GM12878 (cell line): ENCODE measurements around the gene MRPL1.

Experiments used
- ASH2L ChIP-seq: fragments of 300-600, 200-600 bp; sonication (generic); IDR thresholded peaks from 2 replicates; pipeline ENCODE4 v1.6.1; 2017; ENCODE audit warnings: low read depth, mild to moderate bottlenecking, borderline replicate concordance
- BHLHE40 ChIP-seq, 2 experiments: fragments of 450-650 bp in 1 of 2; IDR thresholded peaks; 2 replicates each; pipeline ENCODE4 v1.6.1; 2011 to 2017; ENCODE audit warnings: low read depth in 2 of 2, borderline replicate concordance in 1 of 2, improper control_type of control experiment in 1 of 2, low read length in 1 of 2, mild to moderate bottlenecking in 1 of 2
- CBFB ChIP-seq: IDR thresholded peaks from 2 replicates; pipeline ENCODE4 v1.6.1; 2016; ENCODE audit warnings: antibody characterized with exemption, low read depth
- CTCF ChIP-seq, 3 experiments: IDR thresholded peaks in 2 of 3; conservative IDR thresholded peaks in 1 of 3; 2 replicates each; pipeline ENCODE4 v1.5.1; 2011; ENCODE audit warnings: low read depth in 3 of 3, low read length in 3 of 3, mild to moderate bottlenecking in 3 of 3, control low read depth in 2 of 3, moderate library complexity in 2 of 3, inconsistent platforms in 1 of 3, mixed read lengths in 1 of 3; ENCODE audit not compliant: control insufficient read depth in 2 of 3, insufficient read depth in 1 of 3; ENCODE audit errors: extremely low read depth in 1 of 3
- ELK1 ChIP-seq: IDR thresholded peaks from 2 replicates; pipeline ENCODE4 v1.6.1; 2012; ENCODE audit warnings: low read depth, low read length, improper control_type of control experiment
- EZH2 ChIP-seq: IDR thresholded peaks from 2 replicates; pipeline ENCODE4 v1.6.1; 2012; ENCODE audit warnings: low read depth, mild to moderate bottlenecking, control low read depth, inconsistent platforms, low read length, borderline replicate concordance; ENCODE audit not compliant: control insufficient read depth
- MAX ChIP-seq: IDR thresholded peaks from 2 replicates; pipeline ENCODE4 v1.6.1; 2012; ENCODE audit warnings: low read depth, low read length, improper control_type of control experiment
- POLR2AphosphoS5 ChIP-seq: IDR thresholded peaks from 2 replicates; pipeline ENCODE4 v1.6.1; 2011; ENCODE audit warnings: mild to moderate bottlenecking, low read length, inconsistent platforms
- TAF1 ChIP-seq: IDR thresholded peaks from 2 replicates; pipeline ENCODE4 v1.6.1; 2011; ENCODE audit warnings: mild to moderate bottlenecking, low read depth, low read length, borderline replicate concordance
- YY1 ChIP-seq: IDR thresholded peaks from 2 replicates; pipeline ENCODE4 v1.6.1; 2011; ENCODE audit warnings: low read depth, mild to moderate bottlenecking, low read length
- ZNF207 ChIP-seq: fragments of 450-650 bp; IDR thresholded peaks from 2 replicates; pipeline ENCODE4 v1.6.1; 2014; ENCODE audit warnings: antibody characterized with exemption, mild to moderate bottlenecking, borderline replicate concordance

GRCh38 chr4:77992581-77992980 lies 130.0 kb downstream of the MRPL1 start:
- TF ChIP-seq CTCF (IDR thresholded peaks at IDR 0.05 in 2 of 3, conservative IDR thresholded peaks at IDR 0.05 in 1 of 3; ENCODE audit: control insufficient read depth in 2 of 3, extremely low read depth in 1 of 3, insufficient read depth in 1 of 3, low read depth in 3 of 3, low read length in 3 of 3) (no peak), POLR2AphosphoS5 (no peak), EZH2 (no peak), BHLHE40 (IDR thresholded peaks at IDR 0.05; ENCODE audit: borderline replicate concordance in 1 of 2, low read depth in 2 of 2, low read length in 1 of 2) (no peak), MAX (no peak), ELK1 (no peak), CBFB (no peak), YY1 (no peak), ZNF207 (no peak), TAF1 (no peak), ASH2L (no peak)
